Endothelial cell (in vitro differentiated cells): ENCODE results near the gene ZNF367. TPM values are rescaled to one million over a fixed set of nuclear protein-coding genes. Genes with fewer than 3 reads are reported as not detected.

Experiments used
- DNase-seq: peaks from one replicate; pipeline ENCODE4 v3.0.0; 2021; ENCODE audit warnings: low spot score
- H3K27ac Mint-ChIP-seq: one replicate; pipeline ENCODE4 v1.8.0; 2021; ENCODE audit warnings: mixed read lengths, inconsistent platforms; ENCODE audit not compliant: unreplicated experiment
- H3K27me3 Mint-ChIP-seq: one replicate; pipeline ENCODE4 v1.8.0; 2021; ENCODE audit warnings: mild to moderate bottlenecking, moderate library complexity, mixed read lengths, inconsistent platforms; ENCODE audit not compliant: unreplicated experiment
- H3K36me3 Mint-ChIP-seq: one replicate; pipeline ENCODE4 v1.8.0; 2021; ENCODE audit warnings: mild to moderate bottlenecking, low read depth, mixed read lengths, inconsistent platforms; ENCODE audit not compliant: unreplicated experiment
- H3K4me1 Mint-ChIP-seq: one replicate; pipeline ENCODE4 v1.8.0; 2021; ENCODE audit warnings: mild to moderate bottlenecking, mixed read lengths, inconsistent platforms; ENCODE audit not compliant: unreplicated experiment
- H3K4me3 Mint-ChIP-seq: one replicate; pipeline ENCODE4 v1.8.0; 2021; ENCODE audit warnings: mild to moderate bottlenecking, mixed read lengths, inconsistent platforms; ENCODE audit not compliant: unreplicated experiment
- H3K9me3 Mint-ChIP-seq: one replicate; pipeline ENCODE4 v1.8.0; 2021; ENCODE audit warnings: mixed read lengths, inconsistent platforms; ENCODE audit not compliant: unreplicated experiment
- total RNA-seq: library from RNA; stranded (reverse); fragmentation: NEBNext Ultra II Directional; extraction: Animal tissue kit (Norgen Biotek cat#: 25700); gene quantifications from one replicate; pipeline ENCODE4 v1.2.1, GENCODE V29; 2021; ENCODE audit not compliant: unreplicated experiment
- TF ChIP-seq, protein P1 (sequence below): fragments of 200-600 bp; sonication (generic); IDR thresholded peaks from one replicate; pipeline ENCODE4 v1.5.0; 2021; ENCODE audit warnings: antibody characterized with exemption; ENCODE audit not compliant: unreplicated experiment

Gene ZNF367
- total RNA-seq, 1 donor from 2014 or later, result 2.2 TPM

DNA sequence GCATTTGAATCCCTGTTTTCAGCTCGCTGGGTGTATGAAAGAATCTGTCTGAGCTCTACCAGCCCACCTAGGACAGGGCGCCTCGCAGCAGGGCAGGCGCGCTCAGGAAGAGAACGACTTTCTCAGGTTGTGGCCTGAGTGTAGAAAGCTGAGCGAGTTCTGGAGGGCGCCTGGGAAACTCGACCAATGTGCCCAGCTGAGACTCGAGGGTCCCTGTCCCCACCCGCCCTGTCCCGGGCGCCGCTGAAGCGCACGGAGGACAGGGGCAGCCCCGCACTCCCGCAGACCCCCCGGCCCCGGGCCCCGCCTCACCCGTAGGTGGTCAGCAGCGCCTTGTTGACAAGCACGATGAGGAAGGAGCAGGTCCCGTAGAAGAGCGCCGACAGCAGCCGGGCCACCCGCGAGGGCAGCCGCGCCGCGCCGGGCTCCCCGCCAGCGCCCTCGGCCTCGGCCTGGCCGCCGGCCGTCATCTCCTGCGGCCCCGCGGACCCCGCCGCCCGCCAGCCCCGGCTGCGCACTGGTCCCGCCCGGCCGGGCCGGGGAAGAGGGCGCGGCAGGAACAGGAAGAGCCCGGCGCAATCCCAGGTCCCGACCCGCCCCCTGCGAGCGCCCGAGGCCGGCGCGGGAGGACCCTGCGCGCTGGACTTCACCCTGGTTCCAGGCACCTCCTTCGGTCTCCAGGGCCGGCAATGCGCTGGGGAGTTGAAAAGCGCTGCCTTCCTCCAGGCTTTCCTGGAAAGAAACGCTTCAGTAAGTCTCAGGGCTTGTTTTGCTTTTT lies 34.8 kb downstream of the ZNF367 start, which contains the start of gene SLC35D2:
SLC35D2 (minus strand) TSS at position 547 of the 778 bp plus-strand sequence; CDS start at position 470, 77 bp downstream.
- TF ChIP-seq, protein P1, sequence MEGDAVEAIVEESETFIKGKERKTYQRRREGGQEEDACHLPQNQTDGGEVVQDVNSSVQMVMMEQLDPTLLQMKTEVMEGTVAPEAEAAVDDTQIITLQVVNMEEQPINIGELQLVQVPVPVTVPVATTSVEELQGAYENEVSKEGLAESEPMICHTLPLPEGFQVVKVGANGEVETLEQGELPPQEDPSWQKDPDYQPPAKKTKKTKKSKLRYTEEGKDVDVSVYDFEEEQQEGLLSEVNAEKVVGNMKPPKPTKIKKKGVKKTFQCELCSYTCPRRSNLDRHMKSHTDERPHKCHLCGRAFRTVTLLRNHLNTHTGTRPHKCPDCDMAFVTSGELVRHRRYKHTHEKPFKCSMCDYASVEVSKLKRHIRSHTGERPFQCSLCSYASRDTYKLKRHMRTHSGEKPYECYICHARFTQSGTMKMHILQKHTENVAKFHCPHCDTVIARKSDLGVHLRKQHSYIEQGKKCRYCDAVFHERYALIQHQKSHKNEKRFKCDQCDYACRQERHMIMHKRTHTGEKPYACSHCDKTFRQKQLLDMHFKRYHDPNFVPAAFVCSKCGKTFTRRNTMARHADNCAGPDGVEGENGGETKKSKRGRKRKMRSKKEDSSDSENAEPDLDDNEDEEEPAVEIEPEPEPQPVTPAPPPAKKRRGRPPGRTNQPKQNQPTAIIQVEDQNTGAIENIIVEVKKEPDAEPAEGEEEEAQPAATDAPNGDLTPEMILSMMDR, result no peak
- Mint-ChIP-seq H3K9me3 (no peaks in the 10 kb centered on the region), H3K36me3 (no peaks in the 10 kb centered on the region), H3K4me3 (peak within 1 kb of the TSS; percentile 92), H3K4me1 (peaks cover 10% of the 10 kb centered on the region), H3K27ac (no peak within 1 kb of the TSS), H3K27me3 (no peaks in the 10 kb centered on the region)
- DNase-seq, result peak; percentile 64

DNA sequence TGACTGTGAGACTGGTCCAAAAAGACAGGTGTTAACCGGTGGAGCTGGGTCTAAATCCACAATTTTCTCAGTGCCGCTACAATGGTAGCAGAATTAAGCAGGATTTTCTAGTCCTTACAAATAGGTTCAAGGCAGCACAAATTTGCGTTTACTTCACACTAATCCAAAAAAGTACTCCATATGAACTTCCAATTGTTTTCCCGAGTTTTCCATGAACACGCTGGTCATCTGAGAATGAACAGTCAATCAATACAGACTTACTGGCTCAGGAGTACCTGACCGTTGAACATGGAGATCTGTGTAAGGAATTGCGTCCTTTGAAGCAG lies 35.4 kb downstream of the ZNF367 start:
- Mint-ChIP-seq H3K4me1 (peaks cover 10% of the 10 kb centered on the region), H3K4me3 (peak overlapping the region; percentile 92), H3K27me3 (no peaks in the 10 kb centered on the region), H3K36me3 (no peaks in the 10 kb centered on the region), H3K27ac (no peak overlapping the region), H3K9me3 (no peaks in the 10 kb centered on the region)
- TF ChIP-seq, protein P1, result no peak
- DNase-seq, result no peak

DNA sequence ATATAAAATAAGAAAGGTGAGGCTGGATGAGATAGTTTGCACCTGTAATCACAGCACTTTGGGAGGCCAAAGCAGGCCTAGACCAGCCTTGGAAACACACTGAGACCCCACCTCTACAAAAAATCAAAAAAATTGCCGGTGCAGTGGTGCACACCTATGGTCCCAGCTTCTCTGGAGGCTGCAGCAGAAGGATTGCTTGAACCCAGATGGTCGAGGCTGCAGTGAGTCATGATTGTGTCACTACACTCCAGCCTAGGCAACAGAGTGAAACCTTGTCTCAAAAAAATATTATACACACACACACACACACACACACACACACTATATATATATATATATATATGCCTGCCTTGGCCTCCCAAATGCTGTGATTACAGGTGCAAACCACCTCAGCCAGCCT lies 36.0 kb downstream of the ZNF367 start:
- Mint-ChIP-seq H3K4me3 (no peak overlapping the region), H3K27me3 (no peaks in the 10 kb centered on the region), H3K27ac (no peak overlapping the region), H3K9me3 (no peaks in the 10 kb centered on the region), H3K36me3 (no peaks in the 10 kb centered on the region), H3K4me1 (peaks cover 10% of the 10 kb centered on the region)
- TF ChIP-seq, protein P1, result no peak
- no peak for DNase-seq

DNA sequence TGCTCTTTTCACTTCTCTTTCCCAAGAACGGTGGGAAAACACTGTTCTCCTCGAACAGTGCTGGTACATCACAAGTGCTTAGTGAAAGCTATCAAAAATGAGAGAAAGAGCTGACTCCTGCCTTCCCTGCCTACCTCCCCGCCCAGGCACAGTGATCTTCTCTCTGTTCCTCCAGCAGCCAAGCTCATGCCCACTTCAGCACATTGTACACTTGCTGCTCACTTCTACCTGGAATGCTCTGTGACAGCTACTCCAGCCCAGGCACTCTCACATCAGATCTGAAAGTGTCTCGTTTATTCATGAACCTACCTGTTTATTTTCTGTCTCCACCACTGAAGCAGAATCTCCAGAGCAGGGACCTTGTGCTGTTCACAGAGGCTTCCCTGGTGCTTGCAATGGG lies 36.5 kb downstream of the ZNF367 start:
- Mint-ChIP-seq H3K36me3 (no peaks in the 10 kb centered on the region), H3K9me3 (no peaks in the 10 kb centered on the region), H3K4me3 (no peak overlapping the region), H3K27ac (no peak overlapping the region), H3K4me1 (peaks cover 10% of the 10 kb centered on the region), H3K27me3 (no peaks in the 10 kb centered on the region)
- no peak for DNase-seq
- TF ChIP-seq, protein P1, result no peak

DNA sequence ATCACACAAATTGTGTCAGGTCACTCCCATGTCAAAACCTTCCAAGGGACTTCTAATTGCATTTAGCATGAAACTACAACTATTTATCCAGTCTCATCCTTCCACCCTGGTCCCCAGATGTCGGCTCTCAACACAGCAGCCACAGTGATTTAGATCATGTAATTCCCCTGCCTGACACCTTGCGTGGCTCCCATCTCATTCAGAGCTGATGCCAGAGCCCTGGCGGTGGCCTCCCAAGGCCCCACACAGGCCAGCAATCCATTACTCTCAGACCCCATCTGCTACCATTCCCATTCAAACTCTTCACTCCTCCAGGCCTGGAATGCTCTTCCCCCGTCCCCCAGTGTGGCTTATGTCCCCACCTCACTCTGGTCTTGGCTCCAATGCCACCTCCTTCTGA lies 37.0 kb downstream of the ZNF367 start:
- DNase-seq, result no peak
- Mint-ChIP-seq H3K4me3 (no peak overlapping the region), H3K9me3 (no peaks in the 10 kb centered on the region), H3K27me3 (no peaks in the 10 kb centered on the region), H3K4me1 (peaks cover 10% of the 10 kb centered on the region), H3K27ac (no peak overlapping the region), H3K36me3 (no peaks in the 10 kb centered on the region)
- TF ChIP-seq, protein P1, result no peak
